Measurements from ENCODE around the gene SLC25A22. TPM values are rescaled to one million over a fixed set of nuclear protein-coding genes. Genes with fewer than 3 reads are reported as not detected.

The SLC25A22 gene
- total RNA-seq, 1 donor from 2014 or later: 14.7 TPM

- FAIRE-seq (no peak), DNase-seq (ENCODE audit: low spot score in 2 of 2) (no peak)
Observed at GRCh38 chr11:808427-809286, 10.6 kb upstream of the SLC25A22 start.

GRCh38 chr11:804599-804964 lies 6.5 kb upstream of the SLC25A22 start:
- FAIRE-seq: no peak

GRCh38 chr11:803770-804598 lies 5.9 kb upstream of the SLC25A22 start:
- DNase-seq (ENCODE audit: low spot score in 2 of 2) (no peak), FAIRE-seq (no peak)

More at GRCh38 chr11:804599-804964, 6.5 kb upstream of the SLC25A22 start:
- no peak for DNase-seq (ENCODE audit: low spot score in 2 of 2)

GRCh38 chr11:803467-803742 lies 5.3 kb upstream of the SLC25A22 start:
- no peak for DNase-seq (ENCODE audit: low spot score in 2 of 2)
- no peak for FAIRE-seq

- no peak for FAIRE-seq
- DNase-seq (ENCODE audit: low spot score in 2 of 2): no peak
Observed at GRCh38 chr11:802693-803466, 4.8 kb upstream of the SLC25A22 start.

GRCh38 chr11:802018-802617 lies 4.0 kb upstream of the SLC25A22 start:
- FAIRE-seq: no peak
- DNase-seq (ENCODE audit: low spot score in 2 of 2): no peak

GRCh38 chr11:801097-801780 lies 3.2 kb upstream of the SLC25A22 start:
- no peak for FAIRE-seq

GRCh38 chr11:800473-800872 lies 2.4 kb upstream of the SLC25A22 start:
- DNase-seq (ENCODE audit: low spot score in 2 of 2): no peak

More at GRCh38 chr11:801097-801780, 3.2 kb upstream of the SLC25A22 start:
- DNase-seq (ENCODE audit: low spot score in 2 of 2): no peak

GRCh38 chr11:799641-800316 lies 1.7 kb upstream of the SLC25A22 start:
- DNase-seq (ENCODE audit: low spot score in 2 of 2): no peak
- FAIRE-seq: no peak

More at GRCh38 chr11:800473-800872, 2.4 kb upstream of the SLC25A22 start:
- FAIRE-seq: no peak

- peak; percentile 83 to 84 for DNase-seq (ENCODE audit: low spot score in 2 of 2)
- no peak for FAIRE-seq
Observed at GRCh38 chr11:797296-798092, 587 bp downstream of the SLC25A22 start.

- no peak for FAIRE-seq
- DNase-seq (ENCODE audit: low spot score in 2 of 2): no peak
Observed at GRCh38 chr11:796565-797295, 1.4 kb downstream of the SLC25A22 start.

GRCh38 chr11:795634-796564 lies 2.2 kb downstream of the SLC25A22 start:
- peak; percentile 80 to 84 for DNase-seq (ENCODE audit: low spot score in 2 of 2)

GRCh38 chr11:794766-795633 lies 3.1 kb downstream of the SLC25A22 start:
- DNase-seq (ENCODE audit: low spot score in 2 of 2) (no peak), FAIRE-seq (no peak)

More at GRCh38 chr11:795634-796564, 2.2 kb downstream of the SLC25A22 start:
- no peak for FAIRE-seq

GRCh38 chr11:794013-794765 lies 3.9 kb downstream of the SLC25A22 start:
- FAIRE-seq (no peak), DNase-seq (ENCODE audit: low spot score in 2 of 2) (no peak)

GRCh38 chr11:793556-793955 lies 4.5 kb downstream of the SLC25A22 start:
- no peak for DNase-seq (ENCODE audit: low spot score in 2 of 2)
- FAIRE-seq: no peak
